CD4-positive, alpha-beta T cell treated with Interleukin-17A for 4 hours (primary cell): ENCODE measurements around the gene TNS4.

Experiments
- DNase-seq: peaks from one replicate; pipeline ENCODE4 v3.0.0-alpha.2; 2020; ENCODE audit warnings: mixed read lengths

Gene TNS4

DNA sequence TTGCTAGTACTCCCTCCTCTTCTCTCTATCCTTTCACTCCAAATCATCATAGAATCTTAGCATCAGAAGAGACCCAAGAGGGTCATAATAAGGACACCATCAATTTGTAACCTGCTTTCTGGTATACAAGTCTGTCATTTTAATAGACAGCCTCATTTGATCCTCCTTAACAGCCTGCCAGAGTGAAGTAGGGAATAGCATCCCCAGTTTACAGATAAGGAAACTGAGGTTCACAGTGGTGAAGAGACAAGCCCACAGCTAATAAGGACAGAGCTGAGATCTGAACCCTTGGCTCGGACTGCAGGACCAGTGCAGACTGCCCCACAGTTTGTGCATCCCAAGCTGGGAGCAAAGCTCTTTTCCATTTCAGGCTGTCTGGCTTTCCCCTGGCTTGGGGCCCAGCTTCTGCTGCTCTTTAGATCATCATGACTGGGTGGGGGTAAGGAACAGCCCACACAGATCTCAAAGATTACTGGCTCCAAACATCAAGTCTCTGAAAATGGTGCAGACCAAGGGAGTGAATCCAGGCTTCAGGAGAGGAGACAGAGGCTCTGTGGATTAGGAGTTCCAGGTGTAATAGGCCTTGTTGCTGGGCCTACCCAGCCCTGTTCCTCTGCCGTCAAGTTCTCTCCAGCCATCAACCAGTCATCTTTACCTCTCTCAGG, 68.4 kb downstream of the TNS4 start:
- no peak for DNase-seq

GRCh38 chr17:40431231-40431602, 70.2 kb downstream of the TNS4 start:
- no peak for DNase-seq

GRCh38 chr17:40430272-40431230, 70.9 kb downstream of the TNS4 start:
- no peak for DNase-seq

DNA sequence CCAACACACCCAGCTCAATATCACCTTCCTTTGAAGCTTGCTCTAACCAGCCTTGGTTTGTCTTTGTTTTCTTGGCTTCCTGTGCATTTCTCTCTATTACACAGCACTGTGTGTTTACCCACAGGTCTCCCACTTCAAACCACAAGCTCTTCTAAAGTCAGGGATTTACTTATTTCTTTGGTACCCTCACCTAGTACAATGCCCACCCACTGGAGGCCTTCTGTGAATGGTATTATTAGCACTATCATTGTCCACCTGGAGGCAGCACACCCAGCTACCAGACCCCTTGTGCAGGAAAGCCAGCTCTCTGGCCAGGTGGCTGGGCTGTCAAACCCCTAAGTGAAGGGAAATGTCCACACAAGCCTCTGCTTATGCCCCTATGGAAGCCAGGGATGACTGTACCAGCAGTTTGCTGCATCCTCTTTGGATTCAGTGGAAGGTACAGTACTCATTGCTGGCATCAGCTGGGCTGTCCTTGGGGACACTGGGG, 74.4 kb downstream of the TNS4 start:
- DNase-seq: peak; percentile 29
